ENCODE measurements around the gene BRCC3.
"Not testable (repeated sequence)": the region's sequence is repeated elsewhere in the genome, so short reads cannot be mapped to it uniquely, and the experiment has no call there.

- TF ChIP-seq, protein P1, sequence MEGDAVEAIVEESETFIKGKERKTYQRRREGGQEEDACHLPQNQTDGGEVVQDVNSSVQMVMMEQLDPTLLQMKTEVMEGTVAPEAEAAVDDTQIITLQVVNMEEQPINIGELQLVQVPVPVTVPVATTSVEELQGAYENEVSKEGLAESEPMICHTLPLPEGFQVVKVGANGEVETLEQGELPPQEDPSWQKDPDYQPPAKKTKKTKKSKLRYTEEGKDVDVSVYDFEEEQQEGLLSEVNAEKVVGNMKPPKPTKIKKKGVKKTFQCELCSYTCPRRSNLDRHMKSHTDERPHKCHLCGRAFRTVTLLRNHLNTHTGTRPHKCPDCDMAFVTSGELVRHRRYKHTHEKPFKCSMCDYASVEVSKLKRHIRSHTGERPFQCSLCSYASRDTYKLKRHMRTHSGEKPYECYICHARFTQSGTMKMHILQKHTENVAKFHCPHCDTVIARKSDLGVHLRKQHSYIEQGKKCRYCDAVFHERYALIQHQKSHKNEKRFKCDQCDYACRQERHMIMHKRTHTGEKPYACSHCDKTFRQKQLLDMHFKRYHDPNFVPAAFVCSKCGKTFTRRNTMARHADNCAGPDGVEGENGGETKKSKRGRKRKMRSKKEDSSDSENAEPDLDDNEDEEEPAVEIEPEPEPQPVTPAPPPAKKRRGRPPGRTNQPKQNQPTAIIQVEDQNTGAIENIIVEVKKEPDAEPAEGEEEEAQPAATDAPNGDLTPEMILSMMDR (IDR thresholded peaks at IDR 0.05), result not testable (repeated sequence)
- not testable (repeated sequence) for TF ChIP-seq TAF1 (IDR thresholded peaks at IDR 0.05; ENCODE audit: borderline replicate concordance, low read depth, low read length)
Observed at GRCh38 chrX:155147612-155148011, 76.3 kb downstream of the BRCC3 start.
